Inflammatory macrophage treated with lipopolysaccharide for 4 hours (primary cell): Measurements from ENCODE around the gene GUK1.

ENCODE experiments used
- DNase-seq: peaks from one replicate; pipeline ENCODE4 v3.0.0-alpha.2; 2020

The GUK1 gene

GRCh38 chr1:228139931-228140723 lies at the start of gene GUK1:
TSS of gene GUK1 (plus strand) at chr1:228140279. CDS start at chr1:228140303, 24 bp downstream.
- DNase-seq: peak; percentile 100

- DNase-seq: no peak
Observed at GRCh38 chr1:228090613-228091081, 49.4 kb upstream of the GUK1 start.

- no peak for DNase-seq
Observed at GRCh38 chr1:228091084-228091483, 49.0 kb upstream of the GUK1 start.

- DNase-seq: no peak
Observed at GRCh38 chr1:228092342-228093049, 47.6 kb upstream of the GUK1 start.

- DNase-seq: no peak
Observed at GRCh38 chr1:228093050-228093906, 46.8 kb upstream of the GUK1 start.

- DNase-seq: no peak
Observed at GRCh38 chr1:228094432-228095016, 45.6 kb upstream of the GUK1 start.

GRCh38 chr1:228095161-228095560 lies 44.9 kb upstream of the GUK1 start:
- DNase-seq: no peak

GRCh38 chr1:228095938-228096337 lies 44.1 kb upstream of the GUK1 start:
- DNase-seq: peak; percentile 65

- no peak for DNase-seq
Observed at GRCh38 chr1:228096416-228097332, 43.4 kb upstream of the GUK1 start.

GRCh38 chr1:228097333-228098081 lies 42.6 kb upstream of the GUK1 start:
- no peak for DNase-seq

GRCh38 chr1:228098323-228098931 lies 41.7 kb upstream of the GUK1 start:
- DNase-seq: no peak

GRCh38 chr1:228099331-228099732 lies 40.7 kb upstream of the GUK1 start:
- DNase-seq: no peak

- no peak for DNase-seq
Observed at GRCh38 chr1:228100822-228101613, 39.1 kb upstream of the GUK1 start.

GRCh38 chr1:228101614-228101993 lies 38.5 kb upstream of the GUK1 start:
- no peak for DNase-seq

- peak; percentile 29 for DNase-seq
Observed at GRCh38 chr1:228101994-228102790, 37.9 kb upstream of the GUK1 start.

GRCh38 chr1:228102791-228103620 lies 37.1 kb upstream of the GUK1 start, which contains the start of gene C1orf35:
TSS of gene C1orf35 (minus strand) at chr1:228103325. CDS start at chr1:228103227, 98 bp downstream.
- peak; percentile 92 for DNase-seq

GRCh38 chr1:228104526-228105269 lies 35.4 kb upstream of the GUK1 start:
- DNase-seq: no peak
